ENCODE measurements around the gene ORAI1.

Gene ORAI1

DNA sequence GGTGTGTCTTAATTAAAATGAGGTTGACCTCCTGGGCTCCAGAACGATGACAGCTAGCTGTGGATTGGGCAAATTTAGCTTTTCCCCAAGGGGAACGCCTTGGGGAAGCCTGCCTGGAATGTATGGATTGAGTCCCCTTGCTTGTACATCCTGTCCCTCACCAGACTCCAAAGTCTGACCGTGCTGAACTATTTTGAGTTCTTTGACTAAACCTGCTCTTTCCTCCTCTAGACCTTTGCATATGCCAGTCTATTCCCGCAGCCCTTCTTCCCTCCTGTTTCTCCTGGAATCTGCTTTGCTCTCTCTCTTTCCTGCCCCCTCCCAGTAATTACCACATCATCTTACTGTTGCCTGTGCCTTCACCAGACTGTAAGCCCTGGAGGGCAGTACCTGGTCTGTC lies 34.0 kb upstream of the ORAI1 start:
- TF ChIP-seq CTCF (IDR thresholded peaks at IDR 0.05; ENCODE audit: borderline replicate concordance, insufficient read depth, low read depth, low read length): no peak

DNA sequence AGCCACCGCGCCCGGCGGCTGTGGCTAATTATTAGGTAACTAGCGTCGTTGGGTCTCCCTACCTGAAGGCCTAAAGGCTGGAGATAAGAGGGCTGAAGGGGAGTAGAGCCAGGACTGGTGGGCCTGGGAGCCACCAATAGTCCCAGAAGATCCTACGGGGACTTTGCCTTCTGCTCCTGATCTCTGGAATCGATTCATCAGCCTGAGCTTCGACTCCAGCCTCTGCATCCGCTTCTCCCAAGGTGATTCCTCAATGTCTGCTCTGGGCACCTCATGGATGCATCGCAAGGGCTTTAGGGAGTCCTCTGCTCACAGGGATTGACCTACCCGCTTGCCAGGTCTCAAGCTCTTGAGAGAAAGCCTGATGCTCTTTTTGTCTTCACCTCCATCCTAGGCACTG lies 30.8 kb upstream of the ORAI1 start:
- no peak overlapping the region for H3K4me3 ChIP-seq (ENCODE audit: low read depth, low read length)
- TF ChIP-seq CTCF (IDR thresholded peaks at IDR 0.05; ENCODE audit: borderline replicate concordance, insufficient read depth, low read depth, low read length): no peak

More for the DNA sequence above, 34.0 kb upstream of the ORAI1 start:
- no peak overlapping the region for H3K4me3 ChIP-seq (ENCODE audit: low read depth, low read length)

DNA sequence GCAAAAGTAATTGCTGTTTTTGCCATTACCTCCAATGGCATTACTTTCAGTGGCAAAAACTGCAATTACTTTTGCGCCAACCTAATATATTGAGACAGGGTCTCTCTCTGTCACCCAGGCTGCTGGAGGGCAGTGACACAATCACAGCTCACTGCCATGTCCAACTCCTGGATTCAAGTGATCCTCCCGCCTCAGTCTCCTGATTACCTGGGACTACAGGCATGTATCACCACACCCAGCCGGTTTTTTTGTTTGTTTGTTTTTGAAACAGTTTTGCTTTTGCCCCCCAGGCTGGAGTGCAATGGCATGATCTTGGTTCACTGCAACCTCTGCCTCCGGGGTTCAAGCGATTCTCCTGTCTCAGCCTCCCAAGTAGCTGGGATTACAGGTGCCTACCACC lies 29.8 kb upstream of the ORAI1 start:
- no peak for TF ChIP-seq CTCF (IDR thresholded peaks at IDR 0.05; ENCODE audit: borderline replicate concordance, insufficient read depth, low read depth, low read length)
- H3K4me3 ChIP-seq (ENCODE audit: low read depth, low read length): no peak overlapping the region

GRCh38 chr12:121600702-121601336 lies 25.5 kb upstream of the ORAI1 start:
- TF ChIP-seq CTCF (IDR thresholded peaks at IDR 0.05; ENCODE audit: borderline replicate concordance, insufficient read depth, low read depth, low read length): no peak
- no peak overlapping the region for H3K4me3 ChIP-seq (ENCODE audit: low read depth, low read length)

DNA sequence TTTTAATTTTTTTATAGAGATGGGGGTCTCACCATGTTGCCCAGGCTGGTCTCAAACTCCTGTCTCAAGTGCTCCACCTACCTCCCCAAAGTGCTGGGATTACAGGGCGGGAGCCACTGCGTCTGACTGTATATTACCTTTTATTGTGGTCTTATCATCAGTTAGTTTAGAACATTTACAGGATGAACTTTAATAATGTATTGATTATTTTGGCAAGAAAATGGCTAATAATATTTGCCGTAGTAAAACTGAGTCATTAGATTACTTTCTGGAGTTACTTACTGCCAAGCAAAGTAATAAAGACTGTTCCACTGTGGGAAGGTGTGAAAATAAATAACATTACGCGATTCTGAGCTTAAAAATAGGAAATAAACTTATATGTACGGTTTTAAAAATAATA lies 23.6 kb upstream of the ORAI1 start:
- H3K4me3 ChIP-seq (ENCODE audit: low read depth, low read length): no peak overlapping the region
- TF ChIP-seq CTCF (IDR thresholded peaks at IDR 0.05; ENCODE audit: borderline replicate concordance, insufficient read depth, low read depth, low read length): no peak

DNA sequence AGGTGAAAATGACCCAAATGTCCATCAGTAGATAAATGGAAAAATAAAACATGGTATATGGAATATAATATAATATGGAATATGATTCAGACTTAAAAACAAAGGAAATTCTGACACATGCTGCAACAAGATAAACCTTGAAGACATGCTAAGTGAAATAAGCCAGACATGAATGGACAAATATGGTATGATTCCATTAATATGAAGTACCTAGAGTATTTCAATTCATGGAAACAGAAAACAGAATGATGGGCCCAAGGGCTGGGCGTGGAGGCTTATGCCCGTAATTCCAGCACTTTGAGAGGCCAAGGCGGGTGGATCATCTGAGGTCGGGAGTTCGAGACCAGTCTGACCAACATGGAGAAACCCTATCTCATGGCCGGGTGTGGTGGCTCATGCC lies 22.7 kb upstream of the ORAI1 start:
- TF ChIP-seq CTCF (IDR thresholded peaks at IDR 0.05; ENCODE audit: borderline replicate concordance, insufficient read depth, low read depth, low read length): no peak
- H3K4me3 ChIP-seq (ENCODE audit: low read depth, low read length): no peak overlapping the region

DNA sequence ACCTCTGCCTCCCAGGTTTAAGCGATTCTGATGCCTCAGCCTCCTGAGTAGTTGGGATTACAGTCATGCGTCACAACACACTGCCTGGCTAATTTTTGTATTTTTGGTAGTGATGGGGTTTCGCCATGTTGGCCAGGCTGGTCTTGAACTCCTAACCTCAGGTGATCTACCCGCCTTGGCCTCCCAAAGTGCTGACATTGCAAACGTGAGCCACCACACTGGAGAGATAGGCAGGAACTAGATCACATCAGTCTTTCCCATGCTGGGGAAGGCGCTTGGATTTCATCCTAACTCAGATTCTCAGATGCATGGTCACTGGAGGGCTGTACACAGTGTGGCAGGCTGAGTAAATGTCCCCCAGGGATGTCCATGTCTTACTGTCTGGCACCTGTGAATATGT lies 18.0 kb upstream of the ORAI1 start:
- no peak overlapping the region for H3K4me3 ChIP-seq (ENCODE audit: low read depth, low read length)
- no peak for TF ChIP-seq CTCF (IDR thresholded peaks at IDR 0.05; ENCODE audit: borderline replicate concordance, insufficient read depth, low read depth, low read length)

All from GM12875 (cell line).